Loucy (cell line): Measurements from ENCODE around the gene ADTRP.

ENCODE experiments used
- CTCF ChIP-seq: fragments of 200-600 bp; sonication (generic); conservative IDR thresholded peaks from 2 replicates; pipeline ENCODE4 v1.5.1; 2014; ENCODE audit warnings: mild to moderate bottlenecking, antibody characterized with exemption, low read length
- EZH2phosphoT487 ChIP-seq: fragments of 200-600 bp; IDR thresholded peaks from 2 replicates; pipeline ENCODE4 v1.6.1; 2018; ENCODE audit warnings: antibody characterized with exemption, mild to moderate bottlenecking, moderate library complexity, borderline replicate concordance

- TF ChIP-seq CTCF (no peak; the same call in 1 of the 2 replicates), EZH2phosphoT487 (no peak)
These were observed 12.6 kb downstream of the ADTRP start for GRCh38 chr6:11766043-11766442.
